Progenitor cell of endocrine pancreas (in vitro differentiated cells): ENCODE results near the gene PIP5K1C. TPM values are rescaled to one million over a fixed set of nuclear protein-coding genes. Genes with fewer than 3 reads are reported as not detected.

Source experiments
- DNase-seq: peaks from one replicate; pipeline ENCODE4 v3.0.0; 2021; ENCODE audit warnings: low spot score; ENCODE audit not compliant: unreplicated experiment
- H3K27ac Mint-ChIP-seq: 2 replicates; pipeline ENCODE4 v1.8.0; 2021; ENCODE audit warnings: mild to moderate bottlenecking, moderate library complexity, mixed read lengths
- H3K27me3 Mint-ChIP-seq: 2 replicates; pipeline ENCODE4 v1.8.0; 2021; ENCODE audit warnings: mixed read lengths
- H3K36me3 Mint-ChIP-seq: 2 replicates; pipeline ENCODE4 v1.8.0; 2022; ENCODE audit warnings: mixed read lengths; ENCODE audit not compliant: insufficient read depth
- H3K4me1 Mint-ChIP-seq: 2 replicates; pipeline ENCODE4 v1.8.0; 2021; ENCODE audit warnings: low read depth, mixed read lengths
- H3K4me3 Mint-ChIP-seq: 2 replicates; pipeline ENCODE4 v1.8.0; 2021; ENCODE audit warnings: low read depth, mild to moderate bottlenecking, moderate library complexity, mixed read lengths
- H3K9me3 Mint-ChIP-seq: 2 replicates; pipeline ENCODE4 v1.8.0; 2021; ENCODE audit warnings: low read depth, mixed read lengths
- CTCF ChIP-seq: fragments of 200-600 bp; sonication (generic); IDR thresholded peaks from one replicate; pipeline ENCODE4 v1.5.0; 2021; ENCODE audit warnings: antibody characterized with exemption, mild to moderate bottlenecking; ENCODE audit not compliant: unreplicated experiment
- total RNA-seq: library from RNA; stranded (reverse); gene quantifications from 2 replicates; pipeline ENCODE4 v1.2.1, GENCODE V29; 2021

The PIP5K1C gene
- total RNA-seq, 1 donor from 2014 or later, result 51.7 TPM

DNA sequence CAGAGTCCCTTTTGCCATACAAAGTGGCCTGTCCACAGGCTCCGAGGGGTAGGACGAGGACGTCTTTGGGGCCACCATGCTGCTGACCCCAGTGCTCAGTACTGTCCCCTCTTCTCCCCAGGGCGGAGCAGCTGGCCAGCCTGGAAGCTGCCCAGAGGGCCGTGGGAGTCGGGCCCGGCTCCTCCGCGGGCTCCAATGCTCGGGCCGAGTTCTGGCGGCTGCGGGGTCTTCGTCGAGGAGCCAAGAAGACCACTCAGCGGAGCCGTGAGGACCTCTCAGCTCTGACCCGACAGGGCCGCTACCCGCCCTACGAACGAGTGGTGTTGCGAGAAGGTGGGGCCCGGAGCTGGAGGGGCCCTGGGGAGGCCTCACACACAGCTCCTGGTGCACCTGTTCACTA is 40.2 kb upstream of the PIP5K1C start:
- H3K27ac Mint-ChIP-seq, result no peak overlapping the region
- H3K36me3 Mint-ChIP-seq, result peaks cover 5% of the 10 kb centered on the region
- no peaks in the 10 kb centered on the region for H3K9me3 Mint-ChIP-seq
- no peaks in the 10 kb centered on the region for H3K27me3 Mint-ChIP-seq
- DNase-seq, result no peak
- H3K4me3 Mint-ChIP-seq, result no peak overlapping the region
- no peak for TF ChIP-seq CTCF
- peaks cover 3% of the 10 kb centered on the region for H3K4me1 Mint-ChIP-seq

- Mint-ChIP-seq H3K4me1 (no peaks in the 10 kb centered on the region), H3K36me3 (peaks cover 5% of the 10 kb centered on the region), H3K9me3 (no peaks in the 10 kb centered on the region), H3K4me3 (no peak overlapping the region), H3K27ac (no peak overlapping the region), H3K27me3 (no peaks in the 10 kb centered on the region)
- TF ChIP-seq CTCF, result no peak
- no peak for DNase-seq
Observed at GRCh38 chr19:3738477-3739220, 38.4 kb upstream of the PIP5K1C start.

DNA sequence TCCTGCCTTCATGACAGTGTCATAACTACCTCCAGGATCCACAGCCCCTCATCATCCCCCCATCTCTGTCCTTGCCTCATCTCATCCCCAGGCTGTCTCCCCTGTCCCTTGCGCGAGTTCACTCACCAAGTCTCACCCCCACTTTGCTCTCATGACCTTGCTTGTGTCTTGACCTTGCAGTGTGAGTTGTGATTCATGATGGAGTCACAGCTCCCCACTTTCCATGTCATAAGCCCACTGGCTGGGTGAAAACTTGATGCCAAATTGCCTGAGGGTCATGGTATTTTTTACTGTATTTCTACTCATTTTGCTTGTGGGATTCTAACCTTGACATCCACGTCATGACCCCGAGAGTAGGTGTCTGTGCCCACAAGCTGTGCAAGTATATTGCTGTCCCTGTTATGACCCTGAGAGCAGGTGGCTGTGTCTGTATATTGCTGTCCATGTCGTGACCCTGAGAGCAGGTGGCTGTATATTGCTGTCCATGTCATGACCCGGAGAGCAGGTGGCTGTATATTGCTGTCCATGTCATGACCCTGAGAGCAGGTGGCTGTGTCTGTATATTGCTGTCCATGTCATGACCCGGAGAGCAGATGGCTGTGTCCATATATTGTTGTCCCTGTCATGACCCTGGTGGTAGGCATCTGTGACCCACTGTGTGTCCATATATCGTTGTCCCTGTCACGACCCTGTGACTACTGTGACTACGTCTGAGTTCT is 37.4 kb upstream of the PIP5K1C start:
- no peaks in the 10 kb centered on the region for H3K27me3 Mint-ChIP-seq
- H3K27ac Mint-ChIP-seq, result no peak overlapping the region
- H3K4me1 Mint-ChIP-seq, result no peaks in the 10 kb centered on the region

DNA sequence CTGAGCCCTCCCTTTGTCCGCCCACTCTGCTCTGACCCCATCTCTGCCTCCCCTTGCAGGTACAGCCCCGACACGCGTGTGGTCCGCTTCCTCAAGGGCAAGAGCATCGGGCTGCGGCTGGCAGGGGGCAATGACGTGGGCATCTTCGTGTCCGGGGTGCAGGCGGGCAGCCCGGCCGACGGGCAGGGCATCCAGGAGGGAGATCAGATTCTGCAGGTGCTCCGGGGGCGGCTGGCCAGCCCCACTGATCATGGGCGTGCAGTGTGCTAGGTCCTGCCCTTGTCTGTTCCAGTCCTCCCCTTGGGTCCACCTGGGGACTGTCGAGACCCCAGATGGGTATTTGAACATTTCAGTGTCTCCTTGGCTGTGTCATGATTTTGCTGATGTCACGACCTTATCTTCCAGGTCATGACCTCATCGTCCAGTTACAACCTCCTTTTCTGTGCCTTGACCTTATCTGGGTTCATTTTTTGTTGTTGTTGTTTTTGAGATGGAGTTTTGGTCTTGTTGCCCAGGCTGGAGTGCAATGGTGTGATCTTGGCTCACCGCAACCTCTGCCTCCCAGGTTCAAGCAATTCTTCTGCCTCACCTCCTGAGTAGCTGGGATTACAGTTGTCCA is 35.9 kb upstream of the PIP5K1C start:
- TF ChIP-seq CTCF, result no peak
- no peaks in the 10 kb centered on the region for H3K9me3 Mint-ChIP-seq
- no peaks in the 10 kb centered on the region for H3K27me3 Mint-ChIP-seq
- no peak overlapping the region for H3K4me3 Mint-ChIP-seq
- peaks cover 9% of the 10 kb centered on the region for H3K36me3 Mint-ChIP-seq
- no peak overlapping the region for H3K27ac Mint-ChIP-seq
- DNase-seq, result no peak
- no peaks in the 10 kb centered on the region for H3K4me1 Mint-ChIP-seq

More for the DNA sequence above, 37.4 kb upstream of the PIP5K1C start:
- DNase-seq, result no peak
- Mint-ChIP-seq H3K4me3 (no peak overlapping the region), H3K9me3 (no peaks in the 10 kb centered on the region), H3K36me3 (peaks cover 5% of the 10 kb centered on the region)
- no peak for TF ChIP-seq CTCF

DNA sequence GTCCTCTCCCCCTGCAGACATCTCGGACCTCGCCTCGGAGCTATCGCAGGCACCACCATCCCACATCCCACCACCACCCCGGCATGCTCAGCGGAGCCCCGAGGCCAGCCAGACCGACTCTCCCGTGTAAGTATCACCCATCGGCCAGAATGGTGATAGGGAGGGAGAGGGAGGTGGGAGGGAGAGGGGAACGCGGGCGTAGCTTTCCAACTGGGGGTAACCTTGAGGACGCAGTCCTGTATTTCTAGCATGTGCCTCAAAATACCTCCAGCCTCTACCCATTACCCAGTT is 34.0 kb upstream of the PIP5K1C start:
- no peak for TF ChIP-seq CTCF
- H3K27ac Mint-ChIP-seq, result no peak overlapping the region
- no peaks in the 10 kb centered on the region for H3K27me3 Mint-ChIP-seq
- no peaks in the 10 kb centered on the region for H3K9me3 Mint-ChIP-seq
- no peaks in the 10 kb centered on the region for H3K4me1 Mint-ChIP-seq
- no peak for DNase-seq
- no peak overlapping the region for H3K4me3 Mint-ChIP-seq
- peaks cover 12% of the 10 kb centered on the region for H3K36me3 Mint-ChIP-seq
